PC-9 (cell line): ENCODE data around the gene IFT57. TPM values are rescaled to one million over a fixed set of nuclear protein-coding genes. Genes with fewer than 3 reads are reported as not detected.

Experiments used
- BruUV-seq: library from RNA; stranded (reverse); fragments of 400-500 nt; replicated peaks from 2 replicates; lab custom pipeline; 2021; lab: Mats Ljungman, UMichigan
- CTCF ChIA-PET: fragments of 300-600 bp; sonication (Branson Sonifier 250); formaldehyde crosslinking; loops from one replicate; lab custom pipeline; 2022; ENCODE audit warnings: antibody characterized with exemption; lab: Charles Lee
- POLR2A ChIA-PET: fragments of 300-600 bp; sonication (Branson Sonifier 250); formaldehyde crosslinking; loops from one replicate; lab custom pipeline; 2022; ENCODE audit warnings: antibody characterized with exemption; ENCODE audit not compliant: unreplicated experiment; lab: Charles Lee
- DNase-seq, 2 experiments: peaks; one replicate each; pipeline versions ENCODE4 v3.0.0 to v3.0.0-alpha.2; 2015 to 2022; ENCODE audit warnings: mixed read lengths in 1 of 2
- H2AFZ ChIP-seq: fragments of 200-600 bp; sonication (generic); 2 replicates; pipeline ENCODE4 v1.8.1; 2017; ENCODE audit warnings: antibody characterized with exemption
- H3F3A ChIP-seq: fragments of 200-600 bp; sonication (generic); 2 replicates; pipeline ENCODE4 v1.8.1; 2017; ENCODE audit warnings: antibody characterized with exemption, mild to moderate bottlenecking, low read depth; ENCODE audit not compliant: insufficient read depth
- H3K27ac ChIP-seq: fragments of 200-600 bp; sonication (generic); 2 replicates; pipeline ENCODE4 v1.6.1; 2016; ENCODE audit warnings: mixed run types
- H3K27me3 ChIP-seq: fragments of 200-600 bp; sonication (generic); 2 replicates; pipeline ENCODE4 v1.6.1; 2016; ENCODE audit warnings: low read depth, mixed run types; ENCODE audit not compliant: insufficient read depth
- H3K36me3 ChIP-seq: fragments of 200-600 bp; sonication (generic); 2 replicates; pipeline ENCODE4 v1.6.1; 2016; ENCODE audit warnings: low read depth, mixed run types
- H3K4me1 ChIP-seq: fragments of 200-600 bp; sonication (generic); replicated peaks from 2 replicates; pipeline ENCODE4 v1.6.1; 2016; ENCODE audit warnings: mixed run types; ENCODE audit not compliant: insufficient read depth
- H3K4me2 ChIP-seq: fragments of 200-600 bp; sonication (generic); 2 replicates; pipeline ENCODE4 v1.6.1; 2017; ENCODE audit warnings: mixed run types
- H3K4me3 ChIP-seq: fragments of 200-600 bp; sonication (generic); 2 replicates; pipeline ENCODE4 v1.6.1; 2016; ENCODE audit warnings: mixed run types
- H3K79me2 ChIP-seq: fragments of 200-600 bp; sonication (generic); 2 replicates; pipeline ENCODE4 v1.6.1; 2017; ENCODE audit warnings: low read depth, mixed run types
- H3K9me2 ChIP-seq: fragments of 200-600 bp; sonication (generic); 2 replicates; pipeline ENCODE4 v1.8.1; 2017; ENCODE audit warnings: mild to moderate bottlenecking; ENCODE audit not compliant: insufficient read depth
- H3K9me3 ChIP-seq: fragments of 200-600 bp; sonication (generic); 2 replicates; pipeline ENCODE4 v1.8.1; 2016; ENCODE audit warnings: low read depth; ENCODE audit not compliant: insufficient read depth
- H4K20me1 ChIP-seq: fragments of 200-600 bp; sonication (generic); 2 replicates; pipeline ENCODE4 v1.8.1; 2017; ENCODE audit not compliant: insufficient read depth
- EZH2 ChIP-seq: fragments of 200-600 bp; sonication (generic); IDR thresholded peaks from 2 replicates; pipeline ENCODE4 v1.8.0; 2017; ENCODE audit warnings: antibody characterized with exemption, low read depth
- intact Hi-C: fragments of 100-400 bp; cut with micrococcal nuclease; formaldehyde crosslinking; loops from one replicate; pipeline ENCODE4 v1.10.0; 2022; ENCODE audit not compliant: unreplicated experiment
- total RNA-seq: library from RNA; stranded (reverse); gene quantifications from 2 replicates; pipeline ENCODE4 v1.2.3, GENCODE V29; 2021
- TF ChIP-seq, protein P1 (sequence below): fragments of 200-600 bp; sonication (generic); conservative IDR thresholded peaks from 2 replicates; pipeline ENCODE4 v1.6.1; 2017; ENCODE audit warnings: mixed run types, antibody characterized with exemption, mild to moderate bottlenecking, moderate library complexity

The IFT57 gene
- total RNA-seq, 1 experiment from 2014 or later, result 55.2 TPM

DNA sequence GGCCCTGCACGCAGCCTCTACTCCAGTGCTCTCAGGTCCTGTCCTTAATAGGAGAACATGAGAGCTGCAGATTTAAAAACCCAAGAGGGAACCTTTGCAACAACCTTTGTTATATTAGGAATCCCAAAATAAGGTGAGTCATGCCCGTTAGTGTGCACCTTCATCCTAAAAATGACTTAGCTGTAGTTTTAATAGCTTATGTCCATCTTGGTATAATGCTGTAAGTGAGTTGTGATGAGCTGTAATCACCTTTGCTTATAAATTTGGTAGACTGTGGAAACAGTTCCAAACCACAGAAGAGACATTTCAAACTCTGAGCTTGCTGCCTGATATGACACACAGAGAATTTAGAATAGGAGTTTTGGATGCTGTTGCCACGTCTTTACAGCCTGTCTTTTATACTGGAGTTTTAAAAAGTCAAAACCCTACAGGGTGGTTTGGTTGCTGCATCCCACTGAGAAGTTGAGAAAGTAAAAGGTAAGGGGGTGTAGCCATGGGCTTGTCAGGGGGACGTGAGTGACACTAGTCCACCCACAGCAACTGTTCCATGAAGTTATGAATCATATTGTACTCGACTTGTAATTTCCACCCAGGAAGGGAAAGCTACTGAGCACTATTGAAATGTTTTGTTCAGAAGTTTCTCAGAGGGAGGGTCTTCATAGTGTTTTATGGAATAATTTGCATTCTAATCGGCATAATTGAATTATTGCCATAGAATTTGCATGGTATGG is 104.0 kb downstream of the IFT57 start:
- Histone ChIP-seq H3F3A (0 out of 2 replicates have a peak, but pooled peaks cover 3% of the 10 kb centered on the region), H3K36me3 (no peaks in the 10 kb centered on the region), H3K27ac (no peak overlapping the region), H3K4me1 (no peaks in the 10 kb centered on the region), H3K9me2 (0 out of 2 replicates have a peak, but pooled peaks cover 1% of the 10 kb centered on the region), H3K4me2 (no peak overlapping the region), H4K20me1 (no peaks in the 10 kb centered on the region), H3K4me3 (no peak overlapping the region), H3K9me3 (no peaks in the 10 kb centered on the region), H3K79me2 (no peaks in the 10 kb centered on the region), H3K27me3 (no peaks in the 10 kb centered on the region), H2AFZ (no peak overlapping the region)
- no TSS peak for BruUV-seq
- ChIA-PET CTCF (interaction anchor here (0.6 kb wide), 1 partner anchor 28 kb away, joined by 3 read pairs; no protein-coding TSS in a partner anchor), POLR2A (interaction anchor here (0.6 kb wide), 1 partner anchor 273 kb away, joined by 3 read pairs; no protein-coding TSS in a partner anchor)
- intact Hi-C loops, result no loop called here
- DNase-seq, result no peak
- TF ChIP-seq EZH2, result no peak
- TF ChIP-seq, protein P1, sequence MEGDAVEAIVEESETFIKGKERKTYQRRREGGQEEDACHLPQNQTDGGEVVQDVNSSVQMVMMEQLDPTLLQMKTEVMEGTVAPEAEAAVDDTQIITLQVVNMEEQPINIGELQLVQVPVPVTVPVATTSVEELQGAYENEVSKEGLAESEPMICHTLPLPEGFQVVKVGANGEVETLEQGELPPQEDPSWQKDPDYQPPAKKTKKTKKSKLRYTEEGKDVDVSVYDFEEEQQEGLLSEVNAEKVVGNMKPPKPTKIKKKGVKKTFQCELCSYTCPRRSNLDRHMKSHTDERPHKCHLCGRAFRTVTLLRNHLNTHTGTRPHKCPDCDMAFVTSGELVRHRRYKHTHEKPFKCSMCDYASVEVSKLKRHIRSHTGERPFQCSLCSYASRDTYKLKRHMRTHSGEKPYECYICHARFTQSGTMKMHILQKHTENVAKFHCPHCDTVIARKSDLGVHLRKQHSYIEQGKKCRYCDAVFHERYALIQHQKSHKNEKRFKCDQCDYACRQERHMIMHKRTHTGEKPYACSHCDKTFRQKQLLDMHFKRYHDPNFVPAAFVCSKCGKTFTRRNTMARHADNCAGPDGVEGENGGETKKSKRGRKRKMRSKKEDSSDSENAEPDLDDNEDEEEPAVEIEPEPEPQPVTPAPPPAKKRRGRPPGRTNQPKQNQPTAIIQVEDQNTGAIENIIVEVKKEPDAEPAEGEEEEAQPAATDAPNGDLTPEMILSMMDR, result no peak

DNA sequence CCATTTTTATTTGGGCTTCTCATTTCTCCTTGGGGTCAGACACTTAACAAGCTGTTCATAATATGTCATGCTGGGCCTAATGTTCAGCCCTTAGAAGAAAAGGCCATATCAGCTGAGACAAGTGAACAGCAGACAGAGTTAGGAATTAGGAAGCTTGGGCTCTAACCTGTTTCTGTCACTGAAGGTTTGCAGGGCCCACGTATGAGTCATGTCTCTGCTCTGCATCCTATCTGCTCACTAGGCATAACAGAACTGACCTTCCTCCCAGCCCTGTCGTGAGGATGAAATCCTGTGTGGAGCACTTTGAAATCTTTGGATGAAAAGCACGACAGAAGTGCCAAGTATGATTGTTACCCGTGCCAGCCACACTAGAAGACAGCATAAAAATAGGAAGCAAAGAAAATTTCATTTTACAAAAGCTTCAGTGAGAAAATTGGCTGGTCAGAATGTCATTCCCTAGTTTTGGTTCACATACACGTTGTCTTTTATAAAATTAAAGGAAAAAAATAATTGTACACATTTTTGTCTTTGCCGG is 104.9 kb downstream of the IFT57 start:
- BruUV-seq, result no TSS peak
- POLR2A ChIA-PET, result interaction anchor here (0.6 to 0.7 kb wide), 2 partner anchors 50 to 130 kb away, joined by 3 to 5 read pairs; no protein-coding TSS in a partner anchor
- no peak overlapping the region for H3K27ac ChIP-seq
- no peaks in the 10 kb centered on the region for H3K4me1 ChIP-seq
- H3K9me2 ChIP-seq, result no peaks in the 10 kb centered on the region
- intact Hi-C loops, result no loop called here
- H3K4me3 ChIP-seq, result no peak overlapping the region
- no peaks in the 10 kb centered on the region for H3K9me3 ChIP-seq
- no peak overlapping the region for H3K4me2 ChIP-seq
- H3K36me3 ChIP-seq, result no peaks in the 10 kb centered on the region
- CTCF ChIA-PET, result no interaction called here
- H3K27me3 ChIP-seq, result no peaks in the 10 kb centered on the region
- H4K20me1 ChIP-seq, result no peaks in the 10 kb centered on the region
- H2AFZ ChIP-seq, result no peak overlapping the region
- no peak for DNase-seq
- H3K79me2 ChIP-seq, result no peaks in the 10 kb centered on the region
- TF ChIP-seq, protein P1, result no peak
- TF ChIP-seq EZH2, result no peak
- H3F3A ChIP-seq, result 0 out of 2 replicates have a peak, but pooled peaks cover 3% of the 10 kb centered on the region

DNA sequence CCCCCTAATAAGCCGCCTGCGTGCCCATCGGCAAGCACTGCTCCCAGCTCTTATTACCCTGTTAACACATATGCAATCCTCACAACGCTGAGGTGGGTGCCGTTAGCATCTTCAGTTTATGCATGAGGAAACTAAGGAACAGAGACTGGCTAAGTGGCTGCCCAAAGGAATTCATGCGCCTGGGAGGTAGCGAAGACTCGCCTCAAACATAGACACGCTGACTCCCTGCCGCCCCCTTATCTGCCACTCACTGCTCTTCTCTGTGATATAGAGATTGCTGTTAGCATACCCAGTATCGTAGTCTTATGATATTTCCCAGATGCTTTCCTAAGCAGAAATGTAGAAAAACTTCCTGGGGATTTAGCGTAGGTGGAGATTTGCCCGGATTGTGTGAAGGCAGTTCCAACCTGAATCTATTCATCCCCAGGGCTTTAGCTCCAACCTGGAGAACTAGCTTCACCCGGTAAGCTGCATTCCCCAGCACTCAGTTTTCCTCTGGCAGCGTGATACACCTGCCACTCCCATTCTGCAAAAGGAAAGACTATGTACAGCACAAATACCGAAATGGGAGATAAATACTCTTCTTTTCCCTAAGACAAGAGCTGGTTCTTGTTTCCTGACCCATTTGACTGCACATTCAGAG is 107.7 kb downstream of the IFT57 start:
- no peak overlapping the region for H3K4me2 ChIP-seq
- intact Hi-C loops, result no loop called here
- no peak for DNase-seq
- POLR2A ChIA-PET, result interaction anchor here (0.6 kb wide), 1 partner anchor 46 kb away, joined by 4 read pairs; no protein-coding TSS in a partner anchor
- no peaks in the 10 kb centered on the region for H4K20me1 ChIP-seq
- no peaks in the 10 kb centered on the region for H3K27me3 ChIP-seq
- H3K9me2 ChIP-seq, result no peaks in the 10 kb centered on the region
- H3K79me2 ChIP-seq, result no peaks in the 10 kb centered on the region
- CTCF ChIA-PET, result no interaction called here
- H3K36me3 ChIP-seq, result no peaks in the 10 kb centered on the region
- TF ChIP-seq EZH2, result no peak
- H3K4me1 ChIP-seq, result no peaks in the 10 kb centered on the region
- H3K27ac ChIP-seq, result no peak overlapping the region
- H2AFZ ChIP-seq, result no peak overlapping the region
- no peaks in the 10 kb centered on the region for H3K9me3 ChIP-seq
- H3F3A ChIP-seq, result no peaks in the 10 kb centered on the region
- no TSS peak for BruUV-seq
- H3K4me3 ChIP-seq, result no peak overlapping the region
